Skeletal muscle satellite cell (primary cell): ENCODE measurements around the gene PREX1.

Source experiments
- H3K27me3 ChIP-seq: 2 replicates; pipeline ENCODE4 v1.7.0; 2013; ENCODE audit warnings: low read length; ENCODE audit not compliant: control insufficient read depth, insufficient read depth
- H3K36me3 ChIP-seq: 2 replicates; pipeline ENCODE4 v1.7.0; 2013; ENCODE audit warnings: mild to moderate bottlenecking, control low read depth, low read length; ENCODE audit not compliant: insufficient read depth
- H3K4me1 ChIP-seq: 2 replicates; pipeline ENCODE4 v1.7.0; 2013; ENCODE audit warnings: low read length; ENCODE audit not compliant: control insufficient read depth, insufficient read depth
- H3K4me2 ChIP-seq: 2 replicates; pipeline ENCODE4 v1.7.0; 2013; ENCODE audit warnings: mild to moderate bottlenecking, low read length
- H3K4me3 ChIP-seq: 2 replicates; pipeline ENCODE4 v1.7.0; 2013; ENCODE audit warnings: low read length
- H3K9ac ChIP-seq: 2 replicates; pipeline ENCODE4 v1.7.0; 2013; ENCODE audit warnings: mild to moderate bottlenecking, low read depth, low read length, moderate library complexity
- H3K9me3 ChIP-seq: replicated peaks from 2 replicates; pipeline ENCODE4 v1.7.0; 2013; ENCODE audit warnings: mild to moderate bottlenecking, control low read depth, low read length

Gene PREX1

DNA sequence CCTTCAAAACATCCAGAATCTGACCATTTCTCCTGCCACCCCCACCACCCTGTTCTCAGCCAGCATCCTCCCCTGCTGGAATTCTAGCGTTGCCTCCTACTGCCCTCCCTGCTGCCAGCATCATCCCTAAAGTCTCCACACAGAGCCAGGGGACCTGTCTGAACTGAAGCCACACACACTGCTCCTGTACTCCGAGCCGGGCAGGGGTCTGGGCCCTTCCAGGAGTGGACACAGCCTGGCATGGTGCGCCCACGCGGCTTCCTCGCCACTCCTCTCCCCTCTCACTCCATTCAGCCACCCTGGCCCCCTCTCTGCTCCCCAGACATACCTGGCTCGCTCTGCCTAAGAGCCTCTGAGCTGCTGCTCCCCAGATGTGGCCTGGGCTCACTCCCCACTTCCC, 155.5 kb downstream of the PREX1 start:
- Histone ChIP-seq H3K36me3 (no peaks in the 10 kb centered on the region), H3K27me3 (no peaks in the 10 kb centered on the region), H3K4me3 (no peak overlapping the region), H3K4me1 (no peaks in the 10 kb centered on the region), H3K9ac (no peak overlapping the region), H3K4me2 (no peak overlapping the region), H3K9me3 (no peaks in the 10 kb centered on the region)

DNA sequence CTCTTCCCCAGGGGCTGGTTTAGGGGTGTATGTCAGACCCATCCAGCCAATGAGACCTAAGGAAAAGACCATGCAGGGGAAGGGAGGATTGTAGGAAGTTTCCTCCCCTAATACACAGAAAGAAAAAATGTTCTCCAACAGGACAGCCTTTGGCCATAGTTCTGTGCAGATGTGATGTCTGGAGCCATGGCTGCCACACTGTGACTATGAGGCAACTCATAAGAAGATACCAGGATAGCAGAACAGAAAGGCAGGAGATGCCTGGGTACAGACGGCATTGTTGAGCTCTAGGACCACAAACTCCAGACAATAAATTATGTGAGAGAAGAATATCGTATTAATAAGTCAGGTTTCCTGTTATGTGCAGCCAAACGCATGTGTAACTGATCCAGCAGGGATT, 156.7 kb downstream of the PREX1 start:
- no peak overlapping the region for H3K4me3 ChIP-seq
- H3K27me3 ChIP-seq, result no peaks in the 10 kb centered on the region
- no peak overlapping the region for H3K4me2 ChIP-seq
- no peaks in the 10 kb centered on the region for H3K4me1 ChIP-seq
- H3K9ac ChIP-seq, result no peak overlapping the region
- no peaks in the 10 kb centered on the region for H3K9me3 ChIP-seq
- H3K36me3 ChIP-seq, result no peaks in the 10 kb centered on the region

DNA sequence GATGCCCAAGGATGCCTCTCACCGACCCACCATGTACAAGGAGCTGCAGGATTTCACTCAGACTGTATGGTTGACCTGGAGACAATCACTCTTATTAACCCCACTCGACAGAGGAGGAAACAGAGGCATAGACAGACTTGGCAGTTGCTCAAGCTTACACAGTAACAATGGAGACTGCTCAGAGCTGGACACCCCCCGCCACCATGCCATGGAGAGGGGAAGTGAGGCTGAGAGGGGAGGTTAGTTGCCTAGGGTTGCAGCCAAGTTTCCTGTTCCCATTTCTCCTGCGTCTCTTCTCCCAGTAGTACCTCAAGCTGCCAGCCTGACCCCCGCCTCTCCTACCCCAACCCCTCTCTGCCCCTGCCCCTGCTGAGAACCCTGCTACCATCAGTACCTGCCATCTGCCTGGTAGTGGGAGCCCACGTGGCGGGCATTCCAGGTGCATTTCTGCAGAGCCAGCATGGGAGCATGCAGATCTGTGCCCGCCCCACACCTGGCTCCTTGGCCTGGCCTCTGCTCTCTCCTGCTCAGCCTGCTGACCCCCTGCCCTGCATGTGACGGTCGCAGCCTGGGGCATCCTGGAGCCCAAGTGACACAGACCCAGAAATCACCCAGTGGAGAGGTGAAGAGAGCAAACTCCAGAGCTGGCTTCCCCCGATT, 157.7 kb downstream of the PREX1 start:
- H3K9ac ChIP-seq, result no peak overlapping the region
- no peak overlapping the region for H3K4me3 ChIP-seq
- H3K9me3 ChIP-seq, result no peaks in the 10 kb centered on the region
- no peaks in the 10 kb centered on the region for H3K36me3 ChIP-seq
- no peak overlapping the region for H3K4me2 ChIP-seq
- H3K4me1 ChIP-seq, result no peaks in the 10 kb centered on the region
- H3K27me3 ChIP-seq, result no peaks in the 10 kb centered on the region

DNA sequence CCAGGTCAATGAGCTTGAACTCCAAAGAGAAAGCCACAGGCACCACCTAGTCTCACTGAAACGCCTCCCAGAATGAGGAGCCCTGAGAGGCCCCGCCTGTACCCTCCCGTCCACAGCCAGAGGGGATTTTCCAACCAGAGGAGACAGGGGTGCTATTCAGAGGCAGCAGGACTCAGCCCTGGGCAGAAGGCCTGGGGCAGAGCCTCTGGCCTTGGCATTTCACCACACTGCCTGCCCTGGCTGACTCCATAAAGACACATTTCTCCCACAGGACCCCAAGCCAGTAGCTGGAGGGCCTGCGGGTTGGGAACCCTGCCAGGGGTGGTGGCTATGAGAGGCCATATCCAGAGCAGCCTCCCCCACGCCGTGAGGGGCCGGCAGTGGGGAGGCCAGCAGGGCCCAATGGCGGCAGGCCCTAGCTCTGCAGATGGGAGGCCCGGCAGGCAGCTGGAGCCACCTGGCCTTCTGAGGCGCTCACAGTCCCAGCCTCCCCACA, 159.3 kb downstream of the PREX1 start:
- no peaks in the 10 kb centered on the region for H3K9me3 ChIP-seq
- no peak overlapping the region for H3K9ac ChIP-seq
- H3K36me3 ChIP-seq, result no peaks in the 10 kb centered on the region

DNA sequence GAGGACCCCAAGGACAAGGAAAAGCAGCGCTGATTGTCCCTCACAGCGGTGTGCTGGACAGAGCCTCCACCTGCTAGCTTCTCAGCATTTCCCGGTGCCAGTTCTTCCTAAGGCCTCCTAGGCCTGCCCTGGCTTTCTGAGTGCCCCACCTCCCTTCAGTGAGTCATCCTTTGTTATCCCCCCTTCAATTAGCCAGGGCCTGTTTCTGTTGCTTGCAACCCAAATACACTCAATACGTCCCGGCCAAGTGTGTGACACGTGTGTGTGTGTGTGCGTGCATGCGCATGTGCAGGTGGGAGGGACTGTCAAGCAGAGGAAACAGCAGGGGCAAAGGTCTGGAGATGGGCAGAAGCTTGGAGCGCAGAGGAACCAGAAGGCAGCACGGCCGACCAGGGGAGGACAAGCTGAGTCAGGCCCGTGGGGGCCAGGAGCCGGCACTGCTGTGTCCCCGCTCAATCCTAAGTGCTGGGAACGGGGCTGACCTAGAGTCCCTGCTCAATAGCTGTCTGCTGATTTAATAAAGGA, 159.8 kb downstream of the PREX1 start:
- no peaks in the 10 kb centered on the region for H3K9me3 ChIP-seq
- H3K4me1 ChIP-seq, result no peaks in the 10 kb centered on the region
- H3K27me3 ChIP-seq, result no peaks in the 10 kb centered on the region
- H3K4me3 ChIP-seq, result no peak overlapping the region
- no peaks in the 10 kb centered on the region for H3K36me3 ChIP-seq
- H3K9ac ChIP-seq, result no peak overlapping the region
- no peak overlapping the region for H3K4me2 ChIP-seq

More for the DNA sequence above, 159.3 kb downstream of the PREX1 start:
- Histone ChIP-seq H3K4me1 (no peaks in the 10 kb centered on the region), H3K27me3 (no peaks in the 10 kb centered on the region), H3K4me2 (no peak overlapping the region), H3K4me3 (no peak overlapping the region)

DNA sequence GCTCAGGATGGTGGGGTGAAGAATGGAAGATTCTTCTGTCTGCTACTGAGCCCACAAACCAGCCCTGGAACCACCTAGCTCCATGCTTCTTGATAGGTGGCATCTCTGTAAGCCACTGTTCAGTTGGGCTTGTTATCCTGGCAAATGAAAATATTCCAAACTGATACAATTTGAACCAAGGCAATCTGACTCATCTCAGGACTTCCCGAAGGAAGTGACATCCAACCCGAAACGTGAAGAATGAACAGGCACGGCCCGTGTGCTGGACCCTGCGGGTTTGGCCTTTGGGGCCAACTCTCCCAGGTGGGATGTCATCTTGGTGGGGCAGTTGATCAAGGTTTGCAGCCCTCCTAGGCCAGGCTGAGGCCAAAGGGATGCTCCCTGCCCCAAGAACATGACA, 160.3 kb downstream of the PREX1 start:
- Histone ChIP-seq H3K27me3 (no peaks in the 10 kb centered on the region), H3K4me1 (no peaks in the 10 kb centered on the region), H3K4me2 (no peak overlapping the region), H3K9ac (no peak overlapping the region), H3K36me3 (no peaks in the 10 kb centered on the region), H3K9me3 (no peaks in the 10 kb centered on the region), H3K4me3 (no peak overlapping the region)

DNA sequence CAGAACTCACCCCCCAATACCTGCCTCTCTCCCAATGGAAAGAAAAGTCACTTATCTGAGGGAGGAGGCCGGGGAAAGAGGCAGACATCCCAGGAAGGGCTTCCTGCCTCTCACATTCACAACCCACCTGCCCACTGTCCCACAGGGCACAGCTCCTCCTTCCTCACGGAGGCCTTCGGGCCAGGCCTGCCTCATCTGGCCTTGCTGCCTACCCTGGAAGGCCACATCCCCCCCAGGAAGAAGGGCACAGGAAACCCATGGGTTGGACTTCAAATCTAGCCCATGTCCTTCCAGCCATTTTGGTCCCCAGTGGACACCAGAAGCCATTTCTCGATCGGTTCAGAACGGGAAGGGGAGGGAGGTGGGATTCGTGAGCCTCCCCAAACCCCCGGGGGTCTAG, 162.0 kb downstream of the PREX1 start:
- Histone ChIP-seq H3K4me1 (no peaks in the 10 kb centered on the region), H3K36me3 (no peaks in the 10 kb centered on the region), H3K4me2 (no peak overlapping the region), H3K4me3 (no peak overlapping the region), H3K9ac (no peak overlapping the region), H3K9me3 (no peaks in the 10 kb centered on the region), H3K27me3 (no peaks in the 10 kb centered on the region)

DNA sequence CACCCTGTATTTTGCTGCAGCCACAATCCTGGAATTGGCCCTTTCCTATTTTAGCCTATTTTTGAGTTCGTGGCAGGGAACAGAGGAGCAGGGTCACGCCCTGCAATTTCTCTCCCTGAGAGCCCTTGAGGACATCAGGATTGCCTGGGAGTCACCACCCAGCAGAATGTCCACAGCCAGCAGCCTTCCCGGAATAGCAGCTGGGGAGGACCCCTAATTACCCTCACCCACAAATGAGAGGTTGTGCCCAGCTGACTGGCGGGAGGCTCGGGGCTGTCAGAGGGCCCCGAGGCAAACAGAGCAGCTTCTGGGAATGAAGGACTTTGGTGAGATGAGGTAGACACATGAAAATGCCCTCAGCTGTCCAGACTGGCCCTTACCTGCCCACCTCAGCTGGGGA, 165.1 kb downstream of the PREX1 start:
- Histone ChIP-seq H3K36me3 (no peaks in the 10 kb centered on the region), H3K27me3 (no peaks in the 10 kb centered on the region), H3K4me2 (no peak overlapping the region), H3K4me1 (peaks cover 4% of the 10 kb centered on the region), H3K4me3 (no peak overlapping the region), H3K9ac (no peak overlapping the region), H3K9me3 (no peaks in the 10 kb centered on the region)

DNA sequence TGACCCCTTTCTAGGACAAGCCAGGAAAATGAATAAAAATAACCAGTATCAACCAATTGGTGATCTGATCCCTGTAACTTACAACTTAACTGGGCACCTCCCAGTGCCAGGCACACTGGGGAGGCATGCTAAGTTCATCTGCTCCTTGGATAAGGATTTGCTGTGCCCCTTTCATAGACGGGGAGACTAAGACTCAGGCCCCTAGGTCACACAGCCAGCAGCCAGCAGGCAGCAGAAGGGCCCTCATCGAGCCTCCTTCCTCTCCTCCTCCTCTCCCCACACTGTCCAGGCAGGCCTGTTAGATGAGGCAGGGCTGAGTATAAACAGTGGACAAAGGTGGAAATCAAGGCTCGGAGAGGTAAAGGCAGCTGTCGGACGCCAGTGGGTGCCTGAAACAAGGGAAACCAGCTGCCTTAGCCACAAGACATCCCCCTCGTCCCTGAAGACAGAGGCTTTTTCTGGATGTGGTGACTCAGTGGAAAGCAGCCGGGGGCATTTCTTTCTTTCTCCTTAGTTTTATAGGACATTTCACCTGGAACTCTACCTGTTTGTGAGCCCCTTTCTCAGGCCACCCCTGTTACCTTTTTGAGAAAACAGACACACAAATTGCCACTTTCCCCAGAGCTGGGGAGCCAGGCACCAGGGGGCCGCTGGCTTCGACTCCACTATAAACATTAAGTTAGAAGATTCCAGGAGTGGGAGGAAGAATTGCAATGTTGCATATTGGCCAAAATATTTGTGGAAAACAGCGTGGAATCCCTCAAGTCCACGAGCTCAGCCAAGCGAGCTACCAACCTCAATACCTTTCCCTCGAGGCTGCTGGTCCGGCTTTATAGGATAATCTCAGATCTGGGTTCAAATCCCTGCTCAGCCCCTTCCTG, 166.0 kb downstream of the PREX1 start:
- H3K4me2 ChIP-seq, result no peak overlapping the region
- H3K27me3 ChIP-seq, result no peaks in the 10 kb centered on the region
- H3K4me1 ChIP-seq, result peaks cover 4% of the 10 kb centered on the region
- H3K9me3 ChIP-seq, result no peaks in the 10 kb centered on the region
- H3K36me3 ChIP-seq, result no peaks in the 10 kb centered on the region
- H3K9ac ChIP-seq, result no peak overlapping the region
- H3K4me3 ChIP-seq, result no peak overlapping the region

DNA sequence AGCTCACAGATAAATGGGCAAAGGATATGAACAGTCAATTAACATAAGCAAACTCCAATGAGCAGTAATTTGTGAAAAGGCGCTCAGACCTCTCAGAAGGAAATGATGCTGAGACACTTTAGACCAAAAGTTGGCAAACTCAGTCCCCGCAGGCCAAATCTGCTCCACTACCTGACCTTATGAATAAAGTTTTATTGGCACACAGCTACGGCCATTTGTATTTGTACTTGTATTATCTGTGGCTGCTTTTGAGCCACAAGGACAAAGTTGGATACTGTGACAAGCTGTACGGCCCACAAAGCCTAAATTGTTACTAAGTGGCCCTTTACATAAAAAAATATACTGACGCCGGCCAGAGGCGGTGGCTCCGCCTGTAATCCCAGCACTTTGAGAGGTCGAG, 167.0 kb downstream of the PREX1 start:
- no peaks in the 10 kb centered on the region for H3K9me3 ChIP-seq
- no peak overlapping the region for H3K4me3 ChIP-seq
- H3K27me3 ChIP-seq, result no peaks in the 10 kb centered on the region
- no peak overlapping the region for H3K4me2 ChIP-seq
- no peak overlapping the region for H3K9ac ChIP-seq
- H3K36me3 ChIP-seq, result no peaks in the 10 kb centered on the region
- H3K4me1 ChIP-seq, result peaks cover 4% of the 10 kb centered on the region

DNA sequence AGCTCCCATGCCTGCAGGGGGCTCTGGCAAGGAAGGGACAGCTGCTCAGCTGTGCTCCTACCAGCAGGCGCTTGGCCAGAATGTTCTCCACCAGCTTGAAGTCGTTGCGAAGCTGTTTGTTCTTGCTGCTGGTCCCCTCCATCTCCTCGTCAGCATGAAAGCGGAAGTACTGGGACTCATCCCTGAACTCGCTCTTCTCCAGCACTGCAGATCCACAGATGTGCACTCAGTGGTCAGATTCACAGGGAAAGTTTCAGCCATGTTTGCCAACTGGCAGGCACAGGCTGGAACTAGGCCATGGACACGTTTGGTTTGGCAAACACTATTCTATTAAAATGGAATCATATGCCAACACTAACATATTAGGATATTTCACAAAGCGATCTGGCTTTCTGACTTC, 167.9 kb downstream of the PREX1 start:
- Histone ChIP-seq H3K4me3 (no peak overlapping the region), H3K9ac (no peak overlapping the region), H3K27me3 (no peaks in the 10 kb centered on the region), H3K9me3 (no peaks in the 10 kb centered on the region), H3K4me1 (peaks cover 4% of the 10 kb centered on the region), H3K36me3 (no peaks in the 10 kb centered on the region), H3K4me2 (no peak overlapping the region)
